ENCODE data around the gene KIFC1.
"Not testable (repeated sequence)": the region's sequence is repeated elsewhere in the genome, so short reads cannot be mapped to it uniquely, and the experiment has no call there.

KIFC1 gene

DNA sequence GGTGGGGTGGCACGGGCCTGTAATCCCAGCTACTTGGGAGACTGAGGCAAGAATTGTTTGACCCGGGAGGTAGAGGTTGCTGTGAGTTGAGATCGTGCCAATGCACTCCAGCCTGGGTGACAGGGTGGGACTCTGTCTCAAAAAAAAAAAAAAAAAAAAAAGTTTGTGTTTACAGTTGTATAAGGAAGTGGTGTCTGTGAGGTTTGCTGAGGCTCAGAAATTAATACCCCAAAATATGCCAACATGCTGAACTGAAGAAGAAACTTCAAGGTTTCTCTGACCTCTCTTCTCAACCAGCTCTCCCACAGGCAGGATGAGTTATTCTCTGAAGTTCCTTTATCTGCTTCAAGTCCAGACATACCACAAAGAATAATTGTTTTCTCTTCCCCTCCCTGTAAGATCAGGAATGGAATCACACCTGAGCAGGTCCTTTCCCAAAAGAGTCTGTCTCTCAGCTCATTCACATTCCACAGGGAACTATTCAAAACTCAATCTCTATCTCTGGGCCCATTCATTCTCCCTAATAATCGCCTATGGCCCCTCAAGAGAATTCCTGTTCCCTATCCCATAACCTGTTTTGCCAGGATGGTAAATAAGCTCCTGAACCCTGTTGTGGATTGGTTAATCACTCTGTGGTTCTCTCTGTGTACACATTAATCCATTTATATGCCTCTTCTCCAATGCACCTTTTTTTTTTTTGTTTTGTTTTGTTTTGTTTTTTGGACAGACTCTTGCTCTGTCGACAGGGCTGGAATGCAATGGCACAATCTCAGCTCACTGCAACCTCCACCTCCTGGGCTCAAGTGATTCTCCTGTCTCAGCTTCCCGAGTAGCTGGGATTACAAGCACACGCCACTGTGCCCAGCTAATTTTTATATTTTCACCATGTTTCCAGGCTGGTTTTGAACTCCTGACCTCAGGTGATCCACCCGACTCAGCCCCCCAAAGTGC is 17.4 kb upstream of the KIFC1 start:
- DNase-seq (ENCODE audit: low read depth) = no peak

DNA sequence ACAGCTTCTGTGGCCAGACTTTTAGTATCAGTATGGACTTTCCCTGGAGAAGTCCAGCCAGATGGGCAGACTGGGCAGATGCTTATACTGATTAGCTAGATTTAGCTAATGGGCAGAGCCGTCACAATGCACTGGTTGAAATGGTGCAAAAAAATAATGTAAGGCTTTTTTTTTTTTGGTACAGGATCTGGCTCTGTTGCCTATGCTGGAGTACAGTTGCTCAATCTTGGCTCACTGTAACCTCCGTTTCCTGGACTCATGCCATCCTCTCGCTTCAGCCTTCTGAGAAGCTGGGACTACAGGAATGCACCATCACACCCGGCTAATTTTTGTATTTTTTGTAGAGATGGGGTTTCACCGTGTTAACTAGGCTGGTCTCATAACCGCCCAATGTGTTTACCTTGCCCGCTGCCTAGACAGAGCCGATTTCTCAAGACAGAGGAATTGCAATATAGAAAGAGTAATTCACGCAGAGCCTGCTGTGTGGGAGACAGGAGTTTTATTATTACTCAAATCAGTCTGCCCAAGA is 16.4 kb upstream of the KIFC1 start:
- no peak for DNase-seq (ENCODE audit: low read depth)

DNA sequence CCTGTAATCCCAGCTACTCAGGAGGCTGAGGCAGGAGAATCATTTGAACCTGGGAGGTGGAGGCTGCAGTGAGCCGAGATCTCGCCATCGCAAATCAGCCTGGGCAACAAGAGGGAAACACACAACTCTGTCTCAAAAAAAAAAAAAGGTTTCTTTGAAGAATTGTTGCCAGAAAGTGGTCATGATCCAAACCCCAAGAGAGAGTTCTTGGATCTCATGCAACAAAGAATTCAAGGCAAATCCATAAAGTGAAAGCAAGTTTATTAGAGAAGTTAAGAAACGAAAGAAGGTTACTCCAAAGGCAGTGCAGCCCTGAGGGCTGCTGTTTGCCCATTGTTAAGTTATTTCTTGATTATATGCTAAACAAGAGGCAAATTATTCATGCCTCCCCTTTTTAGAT is 14.5 kb upstream of the KIFC1 start:
- DNase-seq (ENCODE audit: low read depth) = no peak

DNA sequence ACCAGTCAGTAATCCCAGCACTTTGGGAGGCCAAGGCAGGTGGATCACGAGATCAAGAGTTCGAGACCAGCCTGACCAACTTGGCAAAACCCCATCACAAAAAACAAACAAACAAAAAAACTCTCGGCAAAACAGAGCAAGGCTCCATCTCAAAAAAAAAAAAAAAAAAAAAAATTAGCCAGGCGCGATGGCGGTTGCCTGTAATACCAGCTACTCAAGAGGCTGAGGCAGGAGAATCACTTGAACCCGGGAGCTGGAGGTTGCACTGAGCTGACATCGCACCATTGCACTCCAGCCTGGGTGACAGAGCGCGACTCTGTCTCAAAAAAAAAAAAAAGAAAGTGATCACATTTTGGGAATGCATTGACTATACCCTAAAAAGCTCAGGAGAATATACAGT is 12.4 kb upstream of the KIFC1 start:
- DNase-seq (ENCODE audit: low read depth) = not testable (repeated sequence)

DNA sequence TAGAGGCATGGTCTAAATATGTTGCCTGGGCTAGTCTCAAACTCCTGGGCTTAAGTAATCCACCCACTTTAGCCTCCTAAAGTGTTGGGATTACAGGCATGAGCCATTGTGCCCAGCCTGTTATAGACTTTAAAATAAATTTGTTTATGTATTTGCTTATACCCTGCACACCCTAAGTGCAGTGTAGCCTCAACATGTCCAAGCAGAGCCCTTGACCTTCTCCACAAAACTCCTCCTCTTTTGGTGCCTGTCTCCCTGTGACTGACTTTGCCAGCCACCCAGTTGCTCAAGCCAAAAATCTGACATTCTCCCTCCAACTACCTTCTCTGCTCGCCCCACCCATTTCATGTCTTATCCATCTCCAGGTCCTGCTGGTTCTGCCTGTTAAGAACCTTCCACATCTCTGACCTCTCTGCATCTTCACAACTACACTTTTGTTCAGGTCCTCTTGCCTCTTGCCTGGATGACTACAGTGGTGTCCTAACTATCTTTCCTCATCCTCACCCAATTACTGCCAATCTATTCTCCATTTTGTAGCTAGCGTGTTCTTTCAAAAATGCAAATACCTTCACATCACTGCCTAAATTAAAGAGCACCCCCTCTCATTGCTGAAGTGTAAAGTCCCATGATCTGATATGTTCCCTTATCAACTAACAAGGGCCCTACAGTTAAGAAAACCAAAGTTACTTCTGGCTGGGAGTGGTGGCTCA is 11.2 kb upstream of the KIFC1 start:
- no peak for DNase-seq (ENCODE audit: low read depth)

DNA sequence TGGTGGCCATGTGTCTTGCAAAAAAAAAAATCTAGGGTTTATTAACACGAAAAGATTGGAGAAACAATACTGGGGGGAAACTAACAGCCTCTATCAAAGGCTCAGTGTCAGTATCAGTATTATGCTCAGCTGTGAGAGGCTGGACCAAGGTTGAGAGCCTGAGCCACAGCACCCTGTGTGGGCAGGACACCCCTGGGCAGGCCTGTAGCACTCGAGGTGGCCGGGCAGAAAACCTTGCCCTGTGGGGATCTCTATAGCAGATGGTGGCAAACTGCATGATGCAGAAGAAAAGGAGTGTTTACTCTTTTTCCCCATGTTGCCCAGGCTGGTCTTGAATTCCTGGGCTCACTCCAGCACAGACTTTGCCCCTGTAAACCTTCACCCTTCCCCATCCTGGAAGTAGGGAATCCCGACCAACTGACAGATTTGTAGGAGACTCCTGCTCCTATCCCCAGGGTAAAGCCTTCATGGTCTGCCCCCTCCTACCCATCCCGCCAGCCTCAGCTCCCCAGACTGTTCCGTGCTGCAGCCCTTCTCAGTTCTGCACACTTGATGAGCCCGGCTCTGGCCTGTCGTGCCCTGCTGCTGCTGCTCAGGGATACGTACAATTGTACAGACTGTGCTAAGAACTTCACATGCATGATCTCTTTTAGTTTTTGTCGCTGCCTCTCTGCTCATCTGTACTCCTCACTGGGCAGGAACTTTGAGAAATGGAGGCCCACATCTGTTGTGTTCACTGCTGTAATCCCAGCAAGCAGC is 8.0 kb upstream of the KIFC1 start:
- no peak for DNase-seq (ENCODE audit: low read depth)

DNA sequence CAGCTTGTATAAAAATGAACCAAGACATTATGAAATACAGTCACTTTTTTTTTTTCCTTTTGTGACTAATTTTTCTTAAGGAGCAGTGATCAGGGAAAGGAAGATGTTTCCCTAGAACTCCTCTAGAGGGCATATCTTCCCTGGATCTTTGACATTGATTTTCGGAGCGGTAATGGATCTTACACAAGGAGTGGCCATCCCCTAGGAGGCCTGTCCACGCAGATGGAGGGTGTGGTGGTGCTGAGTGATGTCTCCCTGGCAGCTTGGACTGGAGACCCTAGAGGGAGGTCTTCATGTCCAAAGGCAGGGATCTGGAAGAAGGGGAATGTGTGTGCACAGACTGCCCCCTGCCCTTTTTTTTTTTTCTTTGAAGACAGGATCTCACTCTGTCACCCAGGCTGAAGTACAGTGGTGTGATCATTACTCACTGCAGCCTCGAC is 7.0 kb upstream of the KIFC1 start:
- DNase-seq (ENCODE audit: low read depth) = no peak

DNA sequence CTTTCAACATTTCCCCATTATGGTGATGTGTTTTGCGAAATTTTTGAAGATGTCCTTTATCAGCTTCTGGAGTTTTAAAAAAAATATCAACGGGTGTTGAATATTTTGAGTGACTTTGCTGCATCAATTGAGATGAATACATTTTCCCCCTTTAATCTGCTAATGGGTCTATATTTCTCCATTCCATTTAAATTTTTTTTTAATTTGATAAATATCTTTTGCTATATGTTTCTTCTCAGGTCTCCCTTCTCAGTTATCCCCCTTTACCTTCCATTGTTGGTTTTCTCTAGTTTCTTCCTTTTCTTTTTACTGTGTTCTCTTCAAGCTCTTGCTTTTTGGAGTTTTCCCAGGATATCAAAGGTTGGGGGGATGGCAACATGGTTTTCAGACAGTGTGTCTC is 1.4 kb upstream of the KIFC1 start:
- DNase-seq (ENCODE audit: low read depth) = no peak

DNA sequence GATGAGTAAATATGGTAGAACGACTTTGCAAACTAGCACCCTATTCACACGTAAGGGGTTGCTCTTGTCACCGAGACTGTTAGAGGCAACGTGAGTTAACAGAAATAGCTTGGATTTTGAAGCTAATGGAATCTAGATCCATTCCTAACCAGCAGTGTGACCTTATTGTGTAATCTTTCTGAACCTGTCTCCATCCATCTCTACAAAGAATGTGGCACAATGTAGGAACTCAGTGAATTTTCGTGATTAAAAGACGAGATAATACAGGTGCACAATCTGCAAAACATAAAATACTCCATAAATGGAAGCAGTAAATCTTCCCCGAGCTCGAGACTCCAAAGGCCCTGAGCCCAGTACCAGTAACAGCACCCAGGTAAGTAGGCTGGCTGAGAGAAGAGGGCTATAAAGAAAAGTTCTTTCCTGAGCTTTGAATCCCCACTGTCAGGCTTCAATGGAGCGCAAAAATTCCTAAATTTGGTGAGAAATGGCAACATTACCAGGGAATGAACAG is 801 bp upstream of the KIFC1 start:
- no peak for DNase-seq (ENCODE audit: low read depth)

DNA sequence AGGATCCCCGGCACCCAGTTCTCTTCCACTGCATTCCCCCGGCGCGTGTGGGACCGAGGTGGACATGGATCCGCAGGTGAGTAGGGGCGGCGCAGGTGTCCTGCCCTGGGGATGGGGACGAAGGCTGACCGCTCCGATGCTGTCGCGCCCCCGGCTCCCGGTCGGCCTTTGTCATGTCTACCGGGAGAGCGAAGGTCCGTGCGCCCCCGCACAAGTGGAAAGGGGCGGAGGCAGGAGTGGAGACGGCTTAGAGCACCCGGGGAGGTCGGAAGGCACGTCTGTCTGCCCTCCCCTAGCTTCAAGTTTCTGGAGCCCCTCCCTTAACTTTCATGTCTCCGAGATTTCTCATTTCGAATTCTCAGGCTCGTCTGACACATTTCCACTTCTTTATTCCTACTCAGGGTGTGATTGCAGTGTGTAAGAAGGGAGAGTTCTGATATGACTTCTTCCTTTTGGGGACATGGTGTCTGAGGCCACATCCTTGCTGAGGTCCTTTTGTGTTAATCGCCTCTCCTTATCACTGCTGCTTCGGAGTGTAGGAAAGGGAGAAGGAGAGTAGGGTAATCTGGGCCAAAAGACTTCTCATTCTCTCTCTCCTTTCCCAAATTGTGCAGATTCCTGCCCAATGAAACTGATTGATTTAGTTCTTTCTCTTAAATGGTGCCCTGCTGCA is 435 bp downstream of the KIFC1 start:
- DNase-seq (ENCODE audit: low read depth) = no peak

DNA sequence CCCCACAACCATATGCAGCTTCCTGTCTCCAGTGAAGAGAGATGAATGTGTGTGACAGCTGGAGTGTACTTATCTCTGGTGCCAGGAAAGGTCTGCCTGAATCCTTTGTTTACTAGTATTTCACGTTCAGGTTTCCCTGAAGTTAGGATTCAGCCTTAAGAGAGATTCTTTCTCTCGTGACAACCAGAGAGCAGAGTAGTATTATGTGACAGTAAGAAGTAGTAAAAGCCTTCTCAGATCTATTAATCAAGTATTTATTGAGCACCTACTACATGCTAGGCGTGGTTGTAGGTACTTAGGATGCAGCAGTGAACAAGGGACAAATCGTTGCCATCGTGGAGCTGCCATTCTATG is 949 bp downstream of the KIFC1 start:
- no peak for DNase-seq (ENCODE audit: low read depth)

DNA sequence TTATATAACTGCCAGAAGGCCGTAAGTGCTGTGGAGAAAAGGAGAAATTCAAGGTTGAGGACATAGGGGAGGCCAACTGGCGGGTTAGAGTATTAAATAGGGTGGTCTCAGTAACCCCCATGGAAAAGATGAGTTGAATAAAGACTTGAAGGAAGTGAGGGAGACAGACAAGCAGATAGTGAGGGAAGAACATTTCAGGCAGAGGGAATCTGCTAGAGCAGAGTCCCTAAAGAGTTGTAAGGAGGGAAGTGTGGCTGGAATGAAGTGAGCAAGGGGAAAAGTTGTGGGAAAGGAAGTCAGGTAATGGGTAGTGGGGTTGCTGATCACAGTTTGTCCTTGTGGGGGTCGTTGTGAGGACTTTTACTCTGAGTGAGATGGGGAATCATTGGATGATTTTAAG is 1.4 kb downstream of the KIFC1 start:
- no peak for DNase-seq (ENCODE audit: low read depth)

DNA sequence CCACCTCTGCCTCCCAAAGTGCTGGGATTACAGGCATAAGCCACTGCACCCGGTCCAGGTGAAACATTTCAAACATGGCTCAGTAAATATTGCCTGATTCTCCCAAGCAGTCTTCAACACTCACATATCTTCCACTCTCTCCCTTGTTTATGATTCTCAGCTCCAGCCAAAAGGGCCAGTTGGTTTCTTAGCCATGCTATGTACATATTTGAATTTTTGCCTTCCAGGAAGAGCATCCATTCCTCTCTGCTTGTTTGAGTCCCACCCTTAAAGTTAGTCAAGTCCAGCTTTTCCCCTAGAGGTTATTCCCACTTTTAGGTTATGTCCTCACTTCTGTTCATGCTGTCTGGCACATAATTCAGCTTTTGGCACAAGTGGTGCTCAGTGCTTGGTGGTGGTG is 5.9 kb downstream of the KIFC1 start:
- DNase-seq (ENCODE audit: low read depth) = no peak

DNA sequence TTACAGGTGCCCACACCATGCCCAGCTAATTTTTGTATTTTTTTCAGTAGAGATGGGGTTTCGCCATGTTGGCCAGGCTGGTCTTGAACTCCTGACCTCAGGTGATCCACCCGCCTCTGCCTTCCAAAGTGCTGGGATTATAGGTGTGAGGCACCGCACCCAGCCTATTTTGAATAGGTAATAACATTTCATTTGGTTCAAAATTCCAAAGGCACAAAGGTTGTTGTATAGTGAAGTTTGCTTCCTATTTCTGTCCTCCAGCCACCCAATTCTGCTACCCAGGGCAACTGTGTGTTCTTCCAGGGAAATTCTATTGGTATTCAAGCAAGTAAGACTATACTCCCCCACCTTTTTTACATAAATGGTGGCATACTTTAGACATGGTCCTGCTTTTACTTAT is 7.0 kb downstream of the KIFC1 start:
- DNase-seq (ENCODE audit: low read depth) = not testable (repeated sequence)

DNA sequence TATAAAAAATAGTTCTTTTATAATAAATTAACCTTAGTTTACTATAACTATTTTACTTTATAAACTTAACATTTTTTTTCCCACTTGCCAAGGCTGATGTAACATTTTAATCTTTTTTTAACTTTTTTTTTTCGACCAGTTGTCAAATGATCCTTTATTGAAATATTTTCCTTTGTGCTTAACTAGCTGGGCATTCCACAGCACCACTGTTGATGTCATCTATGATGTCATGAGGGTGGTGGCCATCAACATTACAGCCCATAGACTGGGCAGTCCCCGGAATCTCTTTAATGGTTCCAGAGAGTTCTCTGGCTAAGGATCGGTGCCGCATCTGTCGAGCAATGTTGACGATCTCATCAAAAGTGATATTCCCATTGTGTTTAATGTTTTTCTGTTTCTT is 8.3 kb downstream of the KIFC1 start:
- not testable (repeated sequence) for DNase-seq (ENCODE audit: low read depth)

DNA sequence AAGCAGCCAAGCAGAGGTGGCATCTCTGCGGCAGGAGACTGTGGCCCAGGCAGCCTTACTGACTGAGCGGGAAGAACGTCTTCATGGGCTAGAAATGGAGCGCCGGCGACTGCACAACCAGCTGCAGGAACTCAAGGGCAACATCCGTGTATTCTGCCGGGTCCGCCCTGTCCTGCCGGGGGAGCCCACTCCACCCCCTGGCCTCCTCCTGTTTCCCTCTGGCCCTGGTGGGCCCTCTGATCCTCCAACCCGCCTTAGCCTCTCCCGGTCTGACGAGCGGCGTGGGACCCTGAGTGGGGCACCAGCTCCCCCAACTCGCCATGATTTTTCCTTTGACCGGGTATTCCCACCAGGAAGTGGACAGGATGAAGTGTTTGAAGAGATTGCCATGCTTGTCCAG is 13.3 kb downstream of the KIFC1 start:
- no peak for DNase-seq (ENCODE audit: low read depth)

DNA sequence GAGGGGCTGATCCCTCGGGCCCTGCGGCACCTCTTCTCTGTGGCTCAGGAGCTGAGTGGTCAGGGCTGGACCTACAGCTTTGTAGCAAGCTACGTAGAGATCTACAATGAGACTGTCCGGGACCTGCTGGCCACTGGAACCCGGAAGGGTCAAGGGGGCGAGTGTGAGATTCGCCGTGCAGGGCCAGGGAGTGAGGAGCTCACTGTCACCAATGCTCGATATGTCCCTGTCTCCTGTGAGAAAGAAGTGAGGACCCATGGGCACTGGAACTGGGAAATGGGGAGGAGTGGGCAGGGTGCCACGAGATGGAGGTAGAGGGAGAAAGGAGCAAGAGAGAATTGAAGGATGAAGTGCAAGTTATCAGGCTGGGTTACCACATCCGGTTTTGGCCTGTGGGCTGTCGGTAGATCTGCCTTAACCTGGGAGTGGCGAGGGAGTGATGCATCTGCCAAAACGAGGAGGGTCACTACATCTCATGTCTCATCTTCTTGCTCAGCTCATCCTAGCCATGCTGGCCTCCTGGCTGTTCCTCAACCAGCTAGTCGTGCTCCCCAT is 13.8 kb downstream of the KIFC1 start:
- no peak for DNase-seq (ENCODE audit: low read depth)

DNA sequence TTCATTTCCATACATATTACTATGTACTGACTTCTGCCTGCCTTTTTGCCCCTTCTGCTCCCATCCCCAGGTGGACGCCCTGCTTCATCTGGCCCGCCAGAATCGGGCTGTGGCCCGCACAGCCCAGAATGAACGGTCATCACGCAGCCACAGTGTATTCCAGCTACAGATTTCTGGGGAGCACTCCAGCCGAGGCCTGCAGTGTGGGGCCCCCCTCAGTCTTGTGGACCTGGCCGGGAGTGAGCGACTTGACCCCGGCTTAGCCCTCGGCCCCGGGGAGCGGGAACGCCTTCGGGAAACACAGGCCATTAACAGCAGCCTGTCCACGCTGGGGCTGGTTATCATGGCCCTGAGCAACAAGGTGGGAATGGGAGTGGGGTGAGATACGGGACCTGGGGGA is 14.5 kb downstream of the KIFC1 start:
- no peak for DNase-seq (ENCODE audit: low read depth)

DNA sequence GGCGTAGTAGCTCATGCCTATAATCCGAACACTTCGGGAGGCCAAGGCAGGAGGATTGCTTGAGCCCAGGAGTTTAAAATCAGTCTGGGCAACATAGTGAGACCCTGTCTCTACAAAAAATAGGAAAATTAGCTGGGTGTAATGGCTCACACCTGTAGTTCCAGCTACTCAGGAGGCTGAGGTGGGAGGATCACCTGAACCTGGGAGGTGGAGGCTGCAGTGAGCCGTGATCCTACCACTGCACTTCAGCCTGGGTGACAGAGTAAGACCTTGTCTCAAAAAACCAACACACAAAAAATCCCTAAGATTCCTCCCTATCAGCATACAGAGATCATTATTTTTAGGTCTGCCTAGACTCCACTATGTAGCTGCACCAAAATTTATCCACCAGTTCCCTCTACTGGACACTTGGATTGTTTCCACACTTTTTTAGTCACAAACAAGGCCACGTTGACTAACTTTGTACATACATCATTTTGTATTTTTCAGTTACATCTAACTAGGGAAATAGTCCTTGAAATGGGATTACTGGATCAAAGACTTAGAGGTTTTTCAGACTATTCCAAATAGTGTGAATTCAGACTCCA is 15.6 kb downstream of the KIFC1 start:
- no peak for DNase-seq (ENCODE audit: low read depth)

DNA sequence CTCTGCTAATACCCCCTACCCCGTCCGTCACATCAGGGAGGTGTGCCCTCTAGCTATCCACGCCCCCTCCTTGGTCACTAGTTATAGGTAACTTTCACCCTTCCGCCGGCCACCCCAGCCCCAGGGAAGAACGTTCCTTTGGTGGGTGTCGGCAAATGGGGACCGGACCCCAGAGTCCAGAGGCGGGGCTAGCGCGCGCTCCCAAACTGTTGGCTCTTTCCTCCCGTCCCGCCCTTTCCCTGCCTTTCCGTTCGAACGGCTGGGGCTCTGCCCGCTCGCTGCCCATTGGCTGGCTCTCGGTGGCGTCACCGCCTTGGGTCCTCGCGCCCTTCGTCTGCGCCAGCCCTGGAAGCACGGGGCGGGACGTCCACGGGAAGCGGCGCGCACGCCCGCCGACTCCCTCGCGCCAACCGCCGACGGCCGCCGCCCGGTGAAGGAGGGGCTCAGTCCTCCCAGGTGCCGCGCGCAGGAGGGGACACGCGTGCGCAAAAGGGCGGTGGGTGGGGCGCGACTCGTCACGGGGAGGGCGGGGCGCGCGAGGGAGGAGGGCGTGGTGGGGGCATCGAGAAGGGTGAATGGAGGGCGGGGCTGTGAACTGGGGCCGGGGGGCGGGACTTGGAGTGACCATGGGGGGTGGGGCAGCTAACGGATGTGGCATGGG is 18.6 kb downstream of the KIFC1 start:
- peak; percentile 95 for DNase-seq (ENCODE audit: low read depth)

All from stimulated activated CD8-positive, alpha-beta memory T cell treated with anti-CD3 and anti-CD28 coated beads, Interleukin-15, amount 100 ng/mL, for 24 hours (primary cell).